Parathyroid adenoma (tissue), 2 donors: ENCODE data around the gene SPATA2.

Experiments used
- H2AFZ ChIP-seq: fragments of 300-600 bp; sonication (generic); one replicate; pipeline ENCODE4 v1.7.0; 2017; ENCODE audit warnings: antibody characterized with exemption, mild to moderate bottlenecking
- H3K27ac ChIP-seq: fragments of 300-600 bp; sonication (generic); one replicate; pipeline ENCODE4 v1.7.0; 2017
- H3K27me3 ChIP-seq: fragments of 300-600 bp; sonication (generic); one replicate; pipeline ENCODE4 v1.7.0; 2017; ENCODE audit warnings: low read length; ENCODE audit not compliant: control insufficient read depth, insufficient read depth
- H3K36me3 ChIP-seq: fragments of 300-600 bp; sonication (generic); one replicate; pipeline ENCODE4 v1.7.0; 2017; ENCODE audit warnings: low read length; ENCODE audit not compliant: control insufficient read depth, insufficient read depth
- H3K4me1 ChIP-seq: fragments of 300-600 bp; sonication (generic); one replicate; pipeline ENCODE4 v1.7.0; 2017; ENCODE audit warnings: control low read depth
- H3K4me2 ChIP-seq: fragments of 300-600 bp; sonication (generic); one replicate; pipeline ENCODE4 v1.7.0; 2017; ENCODE audit warnings: low read length
- H3K4me3 ChIP-seq: fragments of 300-600 bp; sonication (generic); one replicate; pipeline ENCODE4 v1.7.0; 2017; ENCODE audit warnings: low read depth, low read length
- H3K79me2 ChIP-seq: fragments of 300-600 bp; sonication (generic); one replicate; pipeline ENCODE4 v1.7.0; 2017; ENCODE audit warnings: control low read depth
- H3K9ac ChIP-seq: fragments of 300-600 bp; sonication (generic); one replicate; pipeline ENCODE4 v1.7.0; 2017; ENCODE audit warnings: mild to moderate bottlenecking
- H3K9me3 ChIP-seq: fragments of 300-600 bp; sonication (generic); one replicate; pipeline ENCODE4 v1.7.0; 2017; ENCODE audit warnings: low read length; ENCODE audit not compliant: control insufficient read depth
- TF ChIP-seq, protein P1 (sequence below): fragments of 300-600 bp; sonication (generic); IDR thresholded peaks from one replicate; pipeline ENCODE4 v1.7.0; 2017; ENCODE audit warnings: antibody characterized with exemption, mild to moderate bottlenecking
- donor health status: primary hyperparathyroidism.

The SPATA2 gene

DNA sequence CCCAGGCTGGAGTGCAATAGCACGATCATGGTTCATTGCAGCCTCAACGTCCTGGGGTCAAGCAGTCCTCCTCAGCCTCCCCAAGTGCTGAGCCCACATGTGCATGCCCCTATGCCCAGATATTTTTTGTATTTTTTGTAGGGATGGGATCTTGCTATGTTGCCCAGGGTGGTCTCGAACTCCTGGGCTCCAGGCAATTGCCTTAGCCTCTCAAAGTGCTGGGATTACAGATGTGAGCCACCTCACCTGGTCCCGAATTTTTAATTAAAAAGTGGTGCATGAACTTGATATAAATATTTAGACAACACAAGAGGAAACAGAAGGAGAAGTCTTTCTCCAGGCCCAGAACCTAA lies 13.8 kb upstream of the SPATA2 start:
- H3K4me2 ChIP-seq = no peak overlapping the region
- no peaks in the 10 kb centered on the region for H3K9me3 ChIP-seq
- H2AFZ ChIP-seq = peak overlapping the region; percentile 65
- H3K4me3 ChIP-seq = no peak overlapping the region
- H3K4me1 ChIP-seq = no peaks in the 10 kb centered on the region
- no peak overlapping the region for H3K27ac ChIP-seq
- no peaks in the 10 kb centered on the region for H3K79me2 ChIP-seq
- H3K27me3 ChIP-seq = no peaks in the 10 kb centered on the region
- H3K9ac ChIP-seq = no peak overlapping the region
- TF ChIP-seq, protein P1, sequence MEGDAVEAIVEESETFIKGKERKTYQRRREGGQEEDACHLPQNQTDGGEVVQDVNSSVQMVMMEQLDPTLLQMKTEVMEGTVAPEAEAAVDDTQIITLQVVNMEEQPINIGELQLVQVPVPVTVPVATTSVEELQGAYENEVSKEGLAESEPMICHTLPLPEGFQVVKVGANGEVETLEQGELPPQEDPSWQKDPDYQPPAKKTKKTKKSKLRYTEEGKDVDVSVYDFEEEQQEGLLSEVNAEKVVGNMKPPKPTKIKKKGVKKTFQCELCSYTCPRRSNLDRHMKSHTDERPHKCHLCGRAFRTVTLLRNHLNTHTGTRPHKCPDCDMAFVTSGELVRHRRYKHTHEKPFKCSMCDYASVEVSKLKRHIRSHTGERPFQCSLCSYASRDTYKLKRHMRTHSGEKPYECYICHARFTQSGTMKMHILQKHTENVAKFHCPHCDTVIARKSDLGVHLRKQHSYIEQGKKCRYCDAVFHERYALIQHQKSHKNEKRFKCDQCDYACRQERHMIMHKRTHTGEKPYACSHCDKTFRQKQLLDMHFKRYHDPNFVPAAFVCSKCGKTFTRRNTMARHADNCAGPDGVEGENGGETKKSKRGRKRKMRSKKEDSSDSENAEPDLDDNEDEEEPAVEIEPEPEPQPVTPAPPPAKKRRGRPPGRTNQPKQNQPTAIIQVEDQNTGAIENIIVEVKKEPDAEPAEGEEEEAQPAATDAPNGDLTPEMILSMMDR = no peak
- no peaks in the 10 kb centered on the region for H3K36me3 ChIP-seq

DNA sequence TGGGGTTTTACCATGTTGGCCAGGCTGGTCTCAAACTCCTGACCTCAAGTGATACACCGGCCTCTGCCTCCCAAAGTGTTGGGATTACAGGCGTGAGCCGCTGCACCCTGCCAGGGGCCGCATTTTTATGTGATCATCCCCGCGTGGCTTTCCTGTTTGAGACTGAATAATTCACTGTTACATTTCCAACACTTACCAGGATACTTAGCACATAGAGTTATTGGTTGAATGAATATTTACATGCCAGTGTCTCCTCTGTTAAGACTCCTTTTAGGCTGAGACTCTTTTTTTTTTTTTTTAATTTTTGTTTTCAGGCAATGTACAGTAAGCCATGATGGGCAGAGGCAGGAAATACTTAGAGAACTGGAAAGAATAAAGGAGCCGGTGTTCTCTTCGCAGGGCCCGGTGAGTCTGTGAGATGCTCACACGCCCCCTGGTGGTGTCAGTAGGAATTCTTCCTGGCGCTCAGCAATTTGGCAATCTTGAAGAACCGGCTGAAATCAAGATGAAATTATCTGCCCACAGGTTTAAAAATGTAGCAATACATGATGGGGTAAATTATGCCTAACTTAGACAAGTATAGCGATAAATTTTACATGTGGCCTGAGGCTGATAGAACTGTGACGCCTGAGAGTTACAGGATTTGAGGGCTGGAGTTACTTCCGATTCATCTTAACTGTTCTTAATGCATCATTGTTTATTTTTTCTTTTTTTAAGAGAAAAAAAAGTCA lies 13.2 kb upstream of the SPATA2 start:
- H3K4me3 ChIP-seq = no peak overlapping the region
- peak overlapping the region; percentile 65 for H2AFZ ChIP-seq
- no peaks in the 10 kb centered on the region for H3K4me1 ChIP-seq
- no peak overlapping the region for H3K9ac ChIP-seq
- TF ChIP-seq, protein P1 = peak; percentile 95
- no peaks in the 10 kb centered on the region for H3K79me2 ChIP-seq
- H3K27ac ChIP-seq = no peak overlapping the region
- H3K36me3 ChIP-seq = no peaks in the 10 kb centered on the region
- peak overlapping the region; percentile 25 for H3K4me2 ChIP-seq
- no peaks in the 10 kb centered on the region for H3K27me3 ChIP-seq
- H3K9me3 ChIP-seq = no peaks in the 10 kb centered on the region

DNA sequence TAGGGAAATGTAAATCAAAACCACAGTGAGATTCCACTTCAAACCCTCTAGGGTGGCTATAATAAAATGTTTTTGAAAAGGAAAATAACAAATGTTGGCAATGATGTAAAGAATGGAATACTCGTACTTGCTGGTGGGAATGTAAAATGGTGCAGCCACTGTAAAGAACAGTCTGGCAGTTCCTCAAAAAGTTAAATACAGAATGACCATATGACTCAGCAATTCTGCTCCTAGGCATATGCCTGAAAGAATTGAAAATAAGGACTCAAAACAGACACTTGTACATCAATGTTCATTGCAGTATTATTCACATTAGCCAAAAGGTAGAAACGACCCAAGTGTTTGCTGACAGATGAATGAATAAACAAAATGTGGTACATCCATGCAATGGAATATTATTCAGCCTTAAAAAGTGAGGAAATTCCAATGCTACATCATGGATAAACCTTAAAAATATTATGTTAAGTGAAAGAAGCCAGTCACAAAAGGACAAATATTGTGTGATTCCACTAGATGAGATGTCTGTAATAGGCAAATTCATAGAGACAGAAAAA lies 10.6 kb upstream of the SPATA2 start:
- Histone ChIP-seq H2AFZ (no peak overlapping the region), H3K36me3 (no peaks in the 10 kb centered on the region), H3K4me3 (no peak overlapping the region), H3K27ac (no peak overlapping the region), H3K79me2 (no peaks in the 10 kb centered on the region), H3K4me2 (no peak overlapping the region), H3K9me3 (no peaks in the 10 kb centered on the region), H3K9ac (no peak overlapping the region), H3K27me3 (no peaks in the 10 kb centered on the region), H3K4me1 (no peaks in the 10 kb centered on the region)
- TF ChIP-seq, protein P1 = no peak

DNA sequence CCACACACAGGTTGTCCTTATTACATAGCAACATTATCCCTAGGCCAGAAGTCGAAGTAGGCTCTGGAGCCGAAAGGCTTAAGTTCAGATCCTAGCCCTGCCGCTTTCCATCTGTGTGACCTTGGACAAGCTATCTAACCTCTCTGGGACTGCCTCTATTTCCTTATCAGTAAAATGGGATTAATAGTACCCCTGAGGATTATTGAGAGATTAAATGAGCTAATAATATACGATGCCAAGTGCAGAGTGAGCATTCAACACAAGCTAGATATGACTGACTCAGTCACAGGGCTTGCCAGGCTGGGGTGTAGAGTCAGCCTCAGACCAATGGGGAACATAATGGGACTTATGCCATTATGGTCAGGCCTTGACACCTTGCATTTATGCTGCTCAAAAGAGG lies 8.9 kb upstream of the SPATA2 start:
- no peak overlapping the region for H3K4me2 ChIP-seq
- H3K4me1 ChIP-seq = no peaks in the 10 kb centered on the region
- no peaks in the 10 kb centered on the region for H3K36me3 ChIP-seq
- H3K4me3 ChIP-seq = no peak overlapping the region
- H3K27ac ChIP-seq = no peak overlapping the region
- H3K9ac ChIP-seq = no peak overlapping the region
- TF ChIP-seq, protein P1 = no peak
- no peaks in the 10 kb centered on the region for H3K27me3 ChIP-seq
- no peaks in the 10 kb centered on the region for H3K79me2 ChIP-seq
- H2AFZ ChIP-seq = no peak overlapping the region
- H3K9me3 ChIP-seq = no peaks in the 10 kb centered on the region

DNA sequence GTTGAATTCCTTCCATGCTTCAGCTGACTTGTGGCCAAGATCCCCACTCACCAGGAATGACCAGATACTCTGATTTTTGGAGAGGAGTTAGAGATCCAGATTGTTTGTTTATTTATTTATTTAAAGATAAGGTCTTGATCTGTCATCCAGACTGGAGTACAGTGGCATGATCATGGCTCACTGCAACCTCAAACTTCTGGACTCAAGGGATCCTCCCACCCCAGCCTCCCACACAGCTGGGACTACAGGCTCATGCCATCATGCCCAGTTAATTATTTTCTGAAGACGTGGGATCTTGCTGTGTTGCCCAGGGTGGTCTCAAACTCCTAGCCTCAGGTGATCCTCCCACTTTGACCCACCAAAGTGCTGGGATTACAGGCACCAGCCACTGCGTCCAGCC lies 4.1 kb upstream of the SPATA2 start:
- H3K4me1 ChIP-seq = peaks cover 8% of the 10 kb centered on the region
- no peak overlapping the region for H2AFZ ChIP-seq
- H3K27ac ChIP-seq = no peak overlapping the region
- H3K4me3 ChIP-seq = no peak overlapping the region
- H3K9me3 ChIP-seq = no peaks in the 10 kb centered on the region
- H3K36me3 ChIP-seq = no peaks in the 10 kb centered on the region
- H3K4me2 ChIP-seq = no peak overlapping the region
- H3K79me2 ChIP-seq = peaks cover 8% of the 10 kb centered on the region
- no peak overlapping the region for H3K9ac ChIP-seq
- TF ChIP-seq, protein P1 = no peak
- no peaks in the 10 kb centered on the region for H3K27me3 ChIP-seq
